ENCODE results near the gene MAS1.

MAS1 gene

DNA sequence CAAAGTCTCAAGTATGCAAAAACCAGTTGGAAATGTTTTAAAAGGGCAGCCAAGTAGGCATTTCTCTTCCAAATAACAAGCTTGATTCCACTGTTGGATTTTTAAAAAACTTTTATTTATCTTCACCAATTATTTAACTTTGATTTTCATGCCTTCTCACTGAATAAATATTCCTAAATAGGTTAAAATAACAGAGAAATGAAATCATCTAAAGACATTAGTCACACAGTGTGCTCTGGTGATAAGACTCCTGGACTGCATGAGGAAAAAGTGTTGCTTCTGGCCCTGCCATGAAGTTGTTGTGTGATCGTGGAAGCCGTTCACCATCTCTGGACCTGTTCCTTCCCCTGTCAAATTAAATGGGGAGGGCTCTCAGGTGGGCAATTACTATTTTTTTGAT, 44.3 kb downstream of the MAS1 start:
- TF ChIP-seq, protein P1, sequence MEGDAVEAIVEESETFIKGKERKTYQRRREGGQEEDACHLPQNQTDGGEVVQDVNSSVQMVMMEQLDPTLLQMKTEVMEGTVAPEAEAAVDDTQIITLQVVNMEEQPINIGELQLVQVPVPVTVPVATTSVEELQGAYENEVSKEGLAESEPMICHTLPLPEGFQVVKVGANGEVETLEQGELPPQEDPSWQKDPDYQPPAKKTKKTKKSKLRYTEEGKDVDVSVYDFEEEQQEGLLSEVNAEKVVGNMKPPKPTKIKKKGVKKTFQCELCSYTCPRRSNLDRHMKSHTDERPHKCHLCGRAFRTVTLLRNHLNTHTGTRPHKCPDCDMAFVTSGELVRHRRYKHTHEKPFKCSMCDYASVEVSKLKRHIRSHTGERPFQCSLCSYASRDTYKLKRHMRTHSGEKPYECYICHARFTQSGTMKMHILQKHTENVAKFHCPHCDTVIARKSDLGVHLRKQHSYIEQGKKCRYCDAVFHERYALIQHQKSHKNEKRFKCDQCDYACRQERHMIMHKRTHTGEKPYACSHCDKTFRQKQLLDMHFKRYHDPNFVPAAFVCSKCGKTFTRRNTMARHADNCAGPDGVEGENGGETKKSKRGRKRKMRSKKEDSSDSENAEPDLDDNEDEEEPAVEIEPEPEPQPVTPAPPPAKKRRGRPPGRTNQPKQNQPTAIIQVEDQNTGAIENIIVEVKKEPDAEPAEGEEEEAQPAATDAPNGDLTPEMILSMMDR (IDR thresholded peaks at IDR 0.05; ENCODE audit: insufficient read depth, low read length, missing control alignments) = no peak
- CTCF ChIA-PET = interaction anchor here (1.0 to 1.3 kb wide), 2 partner anchors 15 to 71 kb away, joined by 3 to 6 read pairs; no protein-coding TSS in a partner anchor
- DNase-seq (ENCODE audit: low read depth, low spot score) = no peak
- POLR2A ChIA-PET = no interaction called here
- no peak overlapping the region for H3K4me3 ChIP-seq (ENCODE audit: low read depth, low read length)

DNA sequence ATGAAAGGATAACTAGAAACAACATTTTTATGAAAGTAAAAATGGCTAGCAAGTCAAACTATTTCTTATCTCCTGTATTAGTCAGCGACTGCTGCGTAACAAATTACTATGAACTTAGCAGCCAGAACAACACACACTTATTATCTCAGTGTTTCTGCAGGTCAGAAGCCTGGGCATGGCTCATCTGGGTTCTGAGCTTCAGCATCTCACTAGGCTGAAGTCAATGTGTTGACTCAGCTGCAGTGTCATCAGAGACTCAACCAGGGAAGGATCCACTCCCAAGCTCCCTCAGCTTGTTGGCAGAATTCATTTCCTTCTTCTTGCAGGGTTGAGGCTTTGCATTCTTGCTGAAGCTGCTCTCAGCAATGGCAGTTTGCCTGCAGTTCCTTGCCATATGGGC, 44.8 kb downstream of the MAS1 start:
- DNase-seq (ENCODE audit: low read depth, low spot score) = no peak
- CTCF ChIA-PET = no interaction called here
- H3K4me3 ChIP-seq (ENCODE audit: low read depth, low read length) = no peak overlapping the region
- POLR2A ChIA-PET = no interaction called here
- TF ChIP-seq, protein P1 (IDR thresholded peaks at IDR 0.05; ENCODE audit: insufficient read depth, low read length, missing control alignments) = no peak

DNA sequence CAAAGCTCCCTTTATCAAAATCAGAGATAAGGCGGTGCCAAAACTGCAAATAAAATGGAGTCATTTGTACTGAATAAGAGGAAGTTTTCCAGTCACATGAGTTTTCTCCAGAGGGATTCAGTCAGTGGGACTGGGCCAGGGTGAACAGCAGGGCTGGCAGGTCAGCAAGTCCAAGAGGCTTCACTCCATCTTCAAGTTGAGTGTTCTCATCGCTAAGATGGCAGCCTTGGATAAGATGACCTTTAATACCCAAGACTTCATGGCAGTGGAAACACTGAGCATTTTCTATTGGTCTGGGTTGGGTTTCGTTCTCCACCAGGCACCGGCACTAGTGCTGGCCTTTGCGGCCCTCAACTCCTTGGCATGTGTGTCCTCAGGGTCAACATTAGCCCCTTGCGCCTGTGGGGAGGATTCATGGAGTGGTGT, 48.8 kb downstream of the MAS1 start:
- TF ChIP-seq, protein P1 (IDR thresholded peaks at IDR 0.05; ENCODE audit: insufficient read depth, low read length, missing control alignments) = no peak
- CTCF ChIA-PET = interaction anchor here (0.9 to 11.4 kb wide), 3 partner anchors 11 to 73 kb away, joined by 3 to 240 read pairs (median 3); partner anchors contain the start of gene MAS1
- no peak overlapping the region for H3K4me3 ChIP-seq (ENCODE audit: low read depth, low read length)
- POLR2A ChIA-PET = no interaction called here
- DNase-seq (ENCODE audit: low read depth, low spot score) = no peak

All from AG04449 (cell line).